K562 (cell line): ENCODE measurements around the gene TPX2. TPM values are rescaled to one million over a fixed set of nuclear protein-coding genes. Genes with fewer than 3 reads are reported as not detected.

Experiments used
- ARNT ChIP-seq, 2 experiments: fragments of 450-650 bp; IDR thresholded peaks; 2 replicates each; pipeline ENCODE4 v1.6.1; 2016; ENCODE audit warnings: mild to moderate bottlenecking in 1 of 2
- NFE2L1 ChIP-seq: fragments of 450-650 bp; IDR thresholded peaks from 2 replicates; pipeline ENCODE4 v1.6.1; 2016; ENCODE audit warnings: missing genetic modification characterization, low read depth, mild to moderate bottlenecking, missing compliant biosample characterization, moderate library complexity, borderline replicate concordance
- NR4A1 ChIP-seq, 2 experiments: fragments of 250-450 bp in 1 of 2; fragments of 450-650 bp in 1 of 2; sonication (Bioruptor Pico) in 1 of 2; IDR thresholded peaks; 2 replicates each; pipeline versions ENCODE4 v1.4.0 to v1.6.1; 2016 to 2020; ENCODE audit warnings: mild to moderate bottlenecking in 2 of 2, missing compliant biosample characterization in 1 of 2, missing genetic modification characterization in 1 of 2, moderate library complexity in 1 of 2
- TOE1 ChIP-seq, 2 experiments: fragments of 450-650 bp in 1 of 2; sonication (generic) in 1 of 2; formaldehyde crosslinking in 1 of 2; IDR thresholded peaks; 2 replicates each; pipeline versions ENCODE4 v1.7.1 to v1.8.0; 2016 to 2022; ENCODE audit warnings: borderline replicate concordance in 2 of 2, mild to moderate bottlenecking in 2 of 2, antibody characterized with exemption in 1 of 2, inconsistent platforms in 1 of 2, low read depth in 1 of 2, missing genetic modification reagents in 1 of 2, moderate library complexity in 1 of 2
- ZBTB49 ChIP-seq: sonication (generic); formaldehyde crosslinking; IDR thresholded peaks from 2 replicates; pipeline ENCODE4 v1.8.0; 2022; ENCODE audit warnings: missing genetic modification reagents, mild to moderate bottlenecking, borderline replicate concordance
- ZFP30 ChIP-seq: fragments of 250-450 bp; sonication (Bioruptor Pico); IDR thresholded peaks from 2 replicates; pipeline ENCODE4 v1.8.0; 2022; ENCODE audit warnings: moderate library complexity, mild to moderate bottlenecking, inconsistent platforms, borderline replicate concordance
- ZNF212 ChIP-seq: fragments of 450-650 bp; formaldehyde crosslinking; IDR thresholded peaks from 2 replicates; pipeline ENCODE4 v1.4.0; 2020; ENCODE audit warnings: mild to moderate bottlenecking
- polyA plus RNA-seq, 8 experiments: library from polyadenylated mRNA; depleted of rRNA in 4 of 8; stranded (reverse) in 5 of 8; unstranded in 3 of 8; fragments of >200 nt; fragmentation: Nextera tagmentation in 2 of 8; fragmentation: Illumina TruSeq in 1 of 8; extraction: Ambion mirVana in 2 of 8; extraction: Trizol in 1 of 8; gene quantifications; 2 replicates each; pipeline versions ENCODE4 v1.2.1 to v1.2.3, GENCODE V29; 2011 to 2014; ENCODE audit warnings: inconsistent platforms in 1 of 8, missing spikeins in 1 of 8
- total RNA-seq, 7 experiments: library from RNA; depleted of rRNA in 6 of 7; stranded (reverse); fragments of >200 nt in 6 of 7; fragmentation: Illumina TruSeq in 2 of 7; extraction: Trizol in 2 of 7; gene quantifications; 2 replicates each; pipeline versions ENCODE4 v1.2.1 to v1.2.3, GENCODE V29; 2011 to 2021; ENCODE audit warnings: low replicate concordance in 1 of 7
- TF ChIP-seq, protein P1 (sequence below): fragments of 250-450 bp; sonication (Bioruptor Pico); IDR thresholded peaks from 2 replicates; pipeline ENCODE4 v1.5.0; 2022; ENCODE audit warnings: mild to moderate bottlenecking
- TF ChIP-seq, protein P2 (sequence below), 2 experiments: fragments of 450-650 bp; conservative IDR thresholded peaks; 2 replicates each; pipeline ENCODE4 v1.6.1; 2017; ENCODE audit warnings: mild to moderate bottlenecking in 2 of 2, moderate library complexity in 2 of 2

Gene TPX2
- total and polyA plus RNA-seq, 9 of the 15 experiments (the other 6 are each of a cell fraction or from before 2014, with no cell fraction given): 48.0 to 241 (median 133) TPM

DNA sequence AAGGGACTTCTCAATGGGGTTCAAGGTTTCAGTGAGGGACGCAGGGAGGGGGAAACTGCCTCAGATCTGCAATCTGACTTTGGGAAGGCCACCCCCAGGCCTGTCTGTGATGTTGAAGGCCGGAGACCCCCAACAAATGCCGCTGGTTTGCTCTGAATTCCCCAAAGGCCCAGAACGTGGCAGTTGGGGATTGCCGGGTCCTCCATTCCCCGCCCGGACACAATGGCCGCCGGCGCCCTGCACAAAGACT lies 16.1 kb upstream of the TPX2 start (continued):
- TF ChIP-seq ZFP30 (CRISPR knock-in tag): no peak
- 0 out of 4 replicates have a peak, but pooled peaks of 1 of the 2 experiments have one; percentile 33 for TF ChIP-seq ARNT (IDR thresholded peaks at IDR 0.05)
- no peak; the same call in 1 of the 2 replicates for TF ChIP-seq TOE1 (IDR thresholded peaks at IDR 0.05; ENCODE audit: borderline replicate concordance)
- TF ChIP-seq TOE1 (CRISPR knock-in tag; IDR thresholded peaks at IDR 0.05; ENCODE audit: borderline replicate concordance, low read depth): no peak
- TF ChIP-seq NR4A1 (CRISPR knock-in tag; IDR thresholded peaks at IDR 0.05): no peak; the same call in 1 of the 2 replicates
- TF ChIP-seq NR4A1 (tag; IDR thresholded peaks at IDR 0.05): no peak
- no peak for TF ChIP-seq ZNF212 (CRISPR knock-in tag)
- TF ChIP-seq ZBTB49 (CRISPR knock-in tag): no peak
- TF ChIP-seq, protein P1, sequence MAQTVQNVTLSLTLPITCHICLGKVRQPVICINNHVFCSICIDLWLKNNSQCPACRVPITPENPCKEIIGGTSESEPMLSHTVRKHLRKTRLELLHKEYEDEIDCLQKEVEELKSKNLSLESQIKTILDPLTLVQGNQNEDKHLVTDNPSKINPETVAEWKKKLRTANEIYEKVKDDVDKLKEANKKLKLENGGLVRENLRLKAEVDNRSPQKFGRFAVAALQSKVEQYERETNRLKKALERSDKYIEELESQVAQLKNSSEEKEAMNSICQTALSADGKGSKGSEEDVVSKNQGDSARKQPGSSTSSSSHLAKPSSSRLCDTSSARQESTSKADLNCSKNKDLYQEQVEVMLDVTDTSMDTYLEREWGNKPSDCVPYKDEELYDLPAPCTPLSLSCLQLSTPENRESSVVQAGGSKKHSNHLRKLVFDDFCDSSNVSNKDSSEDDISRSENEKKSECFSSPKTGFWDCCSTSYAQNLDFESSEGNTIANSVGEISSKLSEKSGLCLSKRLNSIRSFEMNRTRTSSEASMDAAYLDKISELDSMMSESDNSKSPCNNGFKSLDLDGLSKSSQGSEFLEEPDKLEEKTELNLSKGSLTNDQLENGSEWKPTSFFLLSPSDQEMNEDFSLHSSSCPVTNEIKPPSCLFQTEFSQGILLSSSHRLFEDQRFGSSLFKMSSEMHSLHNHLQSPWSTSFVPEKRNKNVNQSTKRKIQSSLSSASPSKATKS (CRISPR knock-in tag): no peak
- TF ChIP-seq NFE2L1 (tag): no peak
- TF ChIP-seq, protein P2, sequence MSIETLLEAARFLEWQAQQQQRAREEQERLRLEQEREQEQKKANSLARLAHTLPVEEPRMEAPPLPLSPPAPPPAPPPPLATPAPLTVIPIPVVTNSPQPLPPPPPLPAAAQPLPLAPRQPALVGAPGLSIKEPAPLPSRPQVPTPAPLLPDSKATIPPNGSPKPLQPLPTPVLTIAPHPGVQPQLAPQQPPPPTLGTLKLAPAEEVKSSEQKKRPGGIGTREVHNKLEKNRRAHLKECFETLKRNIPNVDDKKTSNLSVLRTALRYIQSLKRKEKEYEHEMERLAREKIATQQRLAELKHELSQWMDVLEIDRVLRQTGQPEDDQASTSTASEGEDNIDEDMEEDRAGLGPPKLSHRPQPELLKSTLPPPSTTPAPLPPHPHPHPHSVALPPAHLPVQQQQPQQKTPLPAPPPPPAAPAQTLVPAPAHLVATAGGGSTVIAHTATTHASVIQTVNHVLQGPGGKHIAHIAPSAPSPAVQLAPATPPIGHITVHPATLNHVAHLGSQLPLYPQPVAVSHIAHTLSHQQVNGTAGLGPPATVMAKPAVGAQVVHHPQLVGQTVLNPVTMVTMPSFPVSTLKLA (conservative IDR thresholded peaks at IDR 0.05): no peak; a peak in 1 of 4 replicates
